Brain pericyte (primary cell): Measurements from ENCODE around the gene MSMO1.
"Not testable (repeated sequence)": the region's sequence is repeated elsewhere in the genome, so short reads cannot be mapped to it uniquely, and the experiment has no call there.

Experiments
- DNase-seq: peaks from one replicate; pipeline ENCODE4 v3.0.0-alpha.2; 2012; ENCODE audit warnings: low read depth, low spot score

The MSMO1 gene

DNA sequence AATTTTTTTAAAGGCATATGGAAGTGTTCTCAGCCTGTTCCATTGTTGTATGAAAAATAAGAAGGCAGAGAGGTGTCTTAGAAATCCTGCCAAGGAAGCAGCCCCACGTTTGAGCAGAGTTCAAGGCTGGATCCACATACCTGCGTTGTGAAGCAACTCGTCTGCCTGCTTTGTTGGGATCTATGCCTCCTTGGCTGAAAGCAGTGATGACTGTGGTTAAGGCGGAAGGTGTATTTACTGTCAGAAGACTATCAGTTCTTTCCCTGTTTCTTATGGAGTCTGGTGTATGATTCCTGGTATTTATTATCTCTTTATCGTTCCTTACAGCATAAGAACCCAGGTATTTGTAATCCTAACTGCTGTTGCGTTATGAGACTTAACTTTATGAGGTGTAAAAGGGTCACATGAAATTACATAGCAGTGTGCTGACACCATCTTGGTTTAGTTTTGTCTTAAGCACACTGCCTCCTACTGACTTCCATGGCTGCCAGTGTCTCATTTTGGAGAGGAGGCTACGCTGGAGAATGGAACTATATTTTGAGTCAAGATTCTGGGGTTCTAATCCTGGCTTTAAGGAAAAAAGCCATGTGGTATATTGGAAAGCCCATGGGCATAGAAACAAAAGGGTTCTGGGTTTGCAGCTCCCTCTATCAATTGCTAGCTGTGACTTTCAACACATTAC, 3.1 kb upstream of the MSMO1 start:
- DNase-seq = no peak

DNA sequence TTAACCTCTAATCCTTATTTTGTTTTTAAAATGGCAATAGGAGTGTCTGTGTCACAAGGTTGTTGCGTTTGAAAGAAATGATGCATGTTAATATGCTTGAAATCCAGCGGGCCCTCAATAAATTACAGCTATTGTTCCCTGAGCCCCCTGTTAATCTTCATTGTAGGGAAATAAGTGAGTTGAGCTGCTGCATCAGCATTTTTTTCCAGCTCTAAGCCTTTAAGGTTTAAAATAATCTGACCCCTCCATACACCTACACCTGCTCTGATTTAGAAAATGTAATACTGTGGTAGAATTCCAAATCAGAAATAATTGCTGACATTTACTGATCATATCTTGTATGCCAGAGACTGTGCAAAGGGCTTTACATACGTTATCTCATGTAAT, 2.6 kb upstream of the MSMO1 start:
- no peak for DNase-seq

DNA sequence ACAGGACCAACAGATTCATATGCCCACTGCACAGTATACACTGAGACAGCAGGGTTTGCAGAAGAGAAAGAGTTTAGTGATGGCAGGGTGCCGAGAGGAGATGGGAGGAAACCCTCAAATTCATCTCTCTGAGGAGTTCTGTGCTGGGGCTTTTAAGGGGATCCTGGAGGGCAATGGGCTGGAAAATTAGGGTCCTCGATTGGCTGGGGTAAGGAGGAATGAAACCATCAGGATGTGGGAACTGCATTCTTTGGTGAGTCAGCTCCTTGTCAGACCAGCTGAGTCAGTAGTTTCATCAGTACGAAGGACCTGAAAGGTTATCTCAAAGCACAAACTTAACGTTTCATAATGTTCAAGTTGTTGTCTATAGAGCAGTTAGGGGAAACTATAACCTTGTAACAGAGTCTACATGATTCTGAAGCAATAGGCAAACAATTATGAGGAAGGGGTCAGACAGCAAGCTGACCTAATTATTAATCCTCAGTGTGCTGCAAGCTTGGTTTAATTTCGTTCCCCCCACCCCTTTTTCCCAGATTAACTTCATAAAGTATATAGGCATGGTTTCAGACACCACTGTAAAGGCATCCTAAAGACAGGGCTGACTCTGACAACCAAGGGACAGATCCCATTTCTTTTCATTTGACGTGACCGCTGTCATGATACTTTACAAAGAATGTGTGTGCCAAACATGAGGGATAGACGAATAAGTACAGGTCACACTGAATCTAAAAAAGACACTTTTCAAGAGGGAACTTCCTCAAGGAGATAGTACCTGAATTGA, 1.5 kb upstream of the MSMO1 start:
- DNase-seq = no peak

DNA sequence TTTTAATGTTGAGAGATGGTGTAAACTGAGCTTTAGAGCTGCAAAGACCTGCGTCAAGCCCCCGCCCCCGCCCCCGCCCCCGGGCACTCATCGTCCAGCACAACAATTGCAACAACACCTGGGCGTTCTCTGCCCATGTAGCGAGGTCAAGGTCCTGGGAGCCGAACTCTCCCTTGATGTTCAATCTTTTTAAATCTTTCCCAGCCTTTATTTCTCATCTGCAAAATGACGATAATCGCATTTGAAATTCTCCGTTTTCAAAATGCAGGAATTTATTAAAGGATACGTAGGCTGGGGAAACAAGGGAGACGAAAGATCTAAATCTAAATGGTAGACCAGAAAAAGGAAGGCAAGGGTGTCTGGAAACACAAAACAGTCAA, 648 bp upstream of the MSMO1 start:
- DNase-seq = no peak

DNA sequence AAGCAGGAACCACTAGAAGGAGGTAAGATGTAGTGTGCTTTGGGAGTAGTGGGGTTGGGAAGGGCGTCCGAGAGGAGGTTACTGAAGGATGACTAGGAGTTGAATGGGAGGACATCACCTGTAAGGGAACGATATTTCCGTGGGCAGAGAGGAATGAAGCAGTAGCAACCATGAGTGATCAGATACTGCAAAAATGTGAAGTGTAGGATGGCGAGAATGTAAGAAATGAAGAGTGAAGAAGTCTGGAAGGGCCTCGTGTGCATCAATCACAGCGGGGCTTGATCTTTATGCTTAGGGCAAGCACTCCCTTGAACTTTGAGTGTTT, 594 bp downstream of the MSMO1 start:
- DNase-seq = no peak

DNA sequence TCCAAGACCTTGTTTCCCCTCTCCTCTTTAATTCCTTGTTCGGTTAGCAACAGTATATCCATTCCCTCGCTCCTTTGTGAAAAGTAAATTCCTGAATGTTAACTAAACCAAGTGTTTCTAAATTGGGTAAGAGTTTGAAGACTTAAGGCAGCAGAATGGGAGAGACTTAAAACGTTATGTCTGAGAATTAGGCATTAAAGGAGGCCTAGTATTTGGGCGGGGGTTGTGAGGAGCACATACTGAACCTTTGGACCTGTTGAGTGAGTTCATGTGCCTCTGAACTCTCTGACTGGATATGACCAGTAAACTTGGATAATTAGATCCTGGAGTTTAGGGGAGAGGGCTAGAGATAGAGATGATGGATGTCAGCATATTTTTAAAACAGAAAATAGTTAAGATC, 1.2 kb downstream of the MSMO1 start:
- no peak for DNase-seq

DNA sequence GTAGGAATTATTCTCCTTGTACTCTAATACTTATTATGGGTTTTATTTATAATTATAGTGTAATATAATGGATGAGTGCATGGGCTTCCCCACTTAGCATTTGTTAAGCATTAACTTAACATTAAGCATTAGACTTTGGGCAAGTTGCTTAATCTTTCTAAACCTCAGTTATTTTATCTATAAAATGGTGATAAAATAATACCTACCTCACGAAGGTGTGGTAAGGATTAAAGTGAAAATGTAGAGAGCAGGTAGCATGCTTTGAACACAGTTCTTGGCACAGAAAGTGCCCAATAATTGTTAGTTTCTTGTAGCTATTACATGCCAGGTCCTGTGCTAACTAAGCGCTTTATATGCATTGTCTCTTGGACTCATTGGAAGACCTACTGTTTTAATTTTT, 2.6 kb downstream of the MSMO1 start:
- DNase-seq = no peak

DNA sequence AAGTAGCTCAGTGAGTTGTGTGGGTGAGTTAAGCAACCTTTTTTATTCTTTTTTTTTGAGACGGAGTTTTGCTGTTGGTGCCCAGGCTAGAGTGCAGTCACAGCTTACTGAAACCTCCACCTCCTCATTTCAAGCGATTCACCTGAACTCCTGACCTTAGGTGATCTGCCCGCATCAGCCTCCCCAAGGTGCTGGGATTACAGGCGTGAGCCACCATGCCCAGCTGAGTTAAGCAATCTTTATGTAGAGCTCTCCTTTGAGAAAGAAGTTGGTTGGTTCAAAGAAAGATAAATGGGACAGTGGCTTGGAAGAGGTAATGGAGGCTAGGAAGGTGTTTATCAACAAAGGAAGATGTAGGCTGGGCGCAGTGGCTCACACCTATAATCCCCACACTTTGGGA, 3.2 kb downstream of the MSMO1 start:
- no peak for DNase-seq

DNA sequence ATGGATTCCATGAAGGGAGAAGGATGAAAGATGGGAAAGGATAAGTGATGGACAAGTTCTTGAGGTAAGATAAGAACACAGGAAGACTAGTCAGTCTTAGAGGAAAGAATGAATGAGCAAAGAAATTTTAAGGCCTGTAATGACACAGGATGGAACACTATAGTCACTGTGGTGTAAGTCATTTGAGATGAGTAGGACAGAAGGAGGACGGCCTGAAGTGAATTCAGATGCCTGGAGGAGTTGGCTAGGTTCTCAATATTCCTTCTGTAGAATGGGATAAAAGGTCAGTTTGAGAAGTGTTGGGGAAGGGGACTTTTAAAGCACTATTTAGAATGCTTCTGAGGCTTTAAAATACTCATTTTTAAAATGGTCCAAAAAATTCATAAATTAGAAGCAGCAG, 3.9 kb downstream of the MSMO1 start:
- DNase-seq = no peak

DNA sequence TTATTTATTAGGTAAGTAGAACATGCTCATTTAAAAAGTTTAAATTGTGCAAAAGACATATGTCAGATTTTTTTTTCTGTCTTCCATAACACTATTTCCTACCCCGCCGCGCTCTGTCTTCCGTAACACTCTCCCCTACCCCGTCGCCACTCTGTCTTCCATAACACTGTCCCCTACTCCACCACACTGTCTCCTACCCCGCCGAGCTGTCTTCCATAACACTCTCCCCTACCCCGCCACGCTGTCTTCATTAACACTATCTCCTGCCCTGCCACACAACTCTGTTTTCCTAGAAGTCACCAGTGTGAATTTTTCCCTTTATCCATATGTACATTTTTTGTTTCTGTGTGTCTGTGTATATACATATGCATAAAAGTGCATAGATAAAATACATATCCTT, 4.4 kb downstream of the MSMO1 start:
- no peak for DNase-seq

DNA sequence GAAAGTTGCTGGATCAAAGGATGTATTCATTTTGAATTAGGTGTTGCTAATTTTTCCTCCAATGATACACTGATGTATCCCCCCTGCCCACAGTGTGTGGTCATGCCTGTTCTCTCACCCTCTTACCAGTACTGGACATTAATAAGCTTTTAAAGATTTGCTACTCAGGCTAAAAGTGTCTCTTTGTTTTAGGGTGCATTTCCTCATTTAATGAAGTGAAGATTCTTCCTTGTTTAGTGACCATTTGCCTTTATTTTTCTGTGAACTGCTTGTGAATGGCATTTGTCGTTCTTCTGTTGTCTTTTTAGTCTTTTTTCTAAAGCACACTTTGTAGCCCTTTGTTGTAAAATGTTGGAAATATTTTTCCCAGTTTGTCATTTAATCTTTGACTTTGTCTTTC, 5.0 kb downstream of the MSMO1 start:
- no peak for DNase-seq

DNA sequence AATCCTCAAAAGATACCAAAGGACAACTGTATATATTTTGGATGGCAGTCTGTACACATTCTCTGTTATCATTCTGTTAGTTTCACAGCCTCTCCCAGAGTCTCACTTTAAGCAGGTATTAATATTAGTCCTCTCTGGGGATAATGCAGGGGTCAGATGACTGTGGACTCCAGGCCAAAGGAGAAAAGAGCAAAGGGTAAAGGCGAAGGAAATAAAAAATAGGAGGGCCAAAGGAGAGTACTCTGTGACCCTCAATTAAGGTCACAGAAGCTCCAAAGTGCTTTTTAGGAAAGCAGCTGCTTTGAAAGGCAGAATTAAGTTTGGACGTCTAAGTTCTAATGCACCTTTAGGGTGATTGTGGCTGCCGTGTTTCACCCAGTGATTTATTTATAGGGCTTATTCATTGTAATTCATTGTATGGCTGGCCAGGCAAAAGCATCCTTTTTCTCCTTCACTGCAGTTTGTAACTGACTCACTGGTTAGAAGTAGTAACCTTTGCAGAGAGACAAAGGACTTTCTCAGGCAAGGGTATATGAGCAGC, 7.8 kb downstream of the MSMO1 start:
- no peak for DNase-seq

DNA sequence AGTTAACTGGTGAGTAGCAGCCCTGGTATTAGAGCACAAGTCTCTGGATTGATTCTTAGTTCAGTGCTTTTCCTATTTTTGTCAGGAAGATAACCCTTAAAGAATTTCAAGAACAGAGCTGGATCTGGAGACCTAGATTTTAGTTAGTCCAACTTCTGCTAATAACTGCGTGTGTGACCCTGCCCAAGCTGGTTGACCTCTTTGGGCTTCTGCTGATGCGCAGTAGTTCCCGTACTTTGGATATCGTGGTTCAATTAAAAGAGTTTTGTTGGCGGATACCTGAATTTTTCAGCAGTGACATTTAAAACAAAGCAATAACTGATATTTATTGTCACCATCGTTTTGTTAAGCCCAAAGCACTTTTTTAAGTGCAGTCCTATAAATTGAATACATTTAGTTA, 9.3 kb downstream of the MSMO1 start:
- no peak for DNase-seq

DNA sequence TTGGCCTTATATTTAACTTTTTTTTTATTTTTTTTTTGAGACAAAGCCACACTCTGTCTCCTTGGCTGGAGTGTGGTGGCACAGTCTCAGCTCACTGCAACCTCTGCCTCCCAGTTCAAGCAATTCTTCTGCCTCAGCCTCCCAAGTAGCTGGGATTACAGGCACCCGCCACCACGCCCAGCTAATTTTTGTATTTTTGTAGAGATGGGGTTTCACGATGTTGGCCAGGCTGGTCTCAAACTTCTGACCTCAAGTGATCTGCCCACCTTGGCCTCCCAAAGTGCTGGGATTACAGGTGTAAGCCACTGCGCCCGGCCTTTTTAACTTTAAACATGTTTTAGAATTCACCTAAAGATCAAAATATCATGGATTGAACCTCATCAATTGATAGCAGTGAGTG, 14.9 kb downstream of the MSMO1 start:
- DNase-seq = not testable (repeated sequence)

DNA sequence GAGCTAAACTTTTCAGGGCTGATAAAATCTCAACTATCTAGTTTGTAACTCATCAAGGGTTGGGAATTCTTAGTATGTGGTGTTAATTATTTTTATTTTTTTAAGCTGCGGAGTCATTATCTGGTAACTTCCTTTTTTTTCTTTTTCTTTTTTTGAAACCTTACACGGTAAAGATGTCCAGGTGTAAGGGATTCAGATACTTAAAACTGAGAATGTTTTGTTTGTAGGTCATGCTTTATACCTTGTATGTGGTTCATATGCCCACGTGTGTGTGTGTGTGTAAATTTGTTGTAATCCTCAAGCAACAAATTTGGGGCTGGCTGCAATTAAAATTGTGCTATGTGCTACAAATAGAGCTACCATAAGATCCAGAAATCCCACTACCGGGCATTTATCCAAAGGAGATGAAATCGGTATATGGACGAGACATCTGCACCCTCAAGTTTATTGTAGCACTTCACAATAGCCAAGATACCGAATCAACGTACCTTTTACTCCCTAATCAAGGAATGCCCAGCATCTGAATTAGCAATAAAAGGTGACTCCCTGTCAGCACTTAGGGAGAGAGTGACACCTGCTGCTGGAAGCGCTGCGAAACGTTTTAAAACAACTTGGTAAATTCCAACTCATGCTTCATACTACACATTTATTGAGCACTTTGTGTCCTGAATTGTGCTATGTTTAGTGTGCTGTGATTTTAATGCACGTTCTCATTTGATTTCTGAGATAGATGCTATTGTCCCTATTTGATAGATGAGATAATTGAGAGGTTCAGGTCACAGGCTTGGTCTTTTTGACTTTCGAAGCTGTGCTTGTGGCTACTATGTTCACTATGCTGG, 16.1 kb downstream of the MSMO1 start:
- no peak for DNase-seq

DNA sequence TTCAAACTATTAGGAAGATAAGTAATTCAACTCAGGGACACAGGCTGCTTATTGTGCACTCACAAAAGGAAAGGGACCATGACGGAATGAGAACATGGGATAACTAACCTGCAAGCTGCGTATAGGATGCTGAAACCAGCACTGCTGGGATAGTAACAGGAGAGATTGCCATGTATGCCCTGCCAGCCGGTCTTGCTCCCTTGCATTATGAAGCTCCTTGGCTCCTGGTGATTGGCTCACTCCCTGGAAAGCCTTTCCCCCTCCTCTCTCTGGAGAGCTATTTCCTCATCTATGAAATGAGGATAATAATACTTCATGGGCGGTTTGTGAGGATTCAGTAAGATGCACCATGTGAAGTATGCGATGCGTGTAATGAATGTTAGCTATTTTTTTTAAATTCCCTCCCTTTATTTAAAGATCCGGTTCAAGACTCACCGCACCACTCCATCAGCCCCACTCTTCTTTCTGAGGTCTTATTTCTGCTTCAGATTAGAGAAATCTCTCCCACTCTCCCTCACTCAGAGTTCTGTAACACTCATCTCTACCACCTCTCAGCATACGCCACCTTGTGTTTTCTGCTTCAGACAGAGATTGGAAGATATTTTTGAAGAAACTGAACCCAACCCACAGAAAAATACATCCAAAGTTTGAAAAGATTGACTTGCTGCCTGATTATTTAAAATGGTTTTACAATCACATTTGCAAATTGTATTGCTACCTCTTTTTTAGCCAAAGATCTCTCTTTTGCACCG, 18.4 kb downstream of the MSMO1 start:
- no peak for DNase-seq

DNA sequence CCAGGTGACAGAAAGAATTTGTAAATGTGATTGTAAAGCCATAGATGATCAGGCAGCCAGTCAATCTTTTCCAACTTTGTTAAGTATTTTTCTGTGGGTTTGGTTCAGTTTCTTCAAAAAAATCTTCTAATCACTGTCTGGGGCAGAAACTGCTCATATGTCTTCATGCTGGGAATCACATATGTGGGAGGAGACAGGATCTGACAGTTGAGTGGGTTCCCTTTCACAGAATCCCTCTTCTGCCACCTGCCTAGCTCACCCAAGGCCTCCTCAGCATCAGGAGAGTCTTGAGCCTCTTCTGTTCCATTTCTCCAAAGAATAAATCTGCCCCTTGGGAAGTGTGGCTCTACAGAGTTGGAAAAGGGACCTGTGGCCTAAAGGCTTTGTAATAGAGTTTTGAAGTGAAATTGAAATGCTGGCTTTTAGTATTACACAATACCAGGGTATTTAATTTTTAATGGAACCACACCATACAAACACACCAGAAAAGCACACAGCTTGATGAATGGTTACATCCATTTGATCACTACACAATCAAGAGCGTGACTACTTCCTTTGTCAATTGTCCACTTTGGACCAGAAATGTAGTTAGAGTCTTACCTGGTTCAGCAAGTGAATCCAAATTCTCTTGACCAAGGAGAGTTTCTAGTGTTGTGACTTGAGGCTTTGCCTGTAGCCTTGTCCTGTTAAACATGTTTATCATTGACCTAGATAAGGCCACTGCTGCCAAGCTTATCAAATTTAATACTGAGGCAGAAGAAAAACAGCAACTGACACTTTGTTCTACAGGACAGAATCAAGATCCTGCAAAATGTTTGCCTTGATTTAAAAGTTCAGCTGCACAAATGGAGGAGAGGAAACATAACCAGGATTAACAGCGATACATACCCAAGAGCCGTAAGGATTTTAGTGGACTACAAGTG, 20.4 kb downstream of the MSMO1 start:
- DNase-seq = no peak

DNA sequence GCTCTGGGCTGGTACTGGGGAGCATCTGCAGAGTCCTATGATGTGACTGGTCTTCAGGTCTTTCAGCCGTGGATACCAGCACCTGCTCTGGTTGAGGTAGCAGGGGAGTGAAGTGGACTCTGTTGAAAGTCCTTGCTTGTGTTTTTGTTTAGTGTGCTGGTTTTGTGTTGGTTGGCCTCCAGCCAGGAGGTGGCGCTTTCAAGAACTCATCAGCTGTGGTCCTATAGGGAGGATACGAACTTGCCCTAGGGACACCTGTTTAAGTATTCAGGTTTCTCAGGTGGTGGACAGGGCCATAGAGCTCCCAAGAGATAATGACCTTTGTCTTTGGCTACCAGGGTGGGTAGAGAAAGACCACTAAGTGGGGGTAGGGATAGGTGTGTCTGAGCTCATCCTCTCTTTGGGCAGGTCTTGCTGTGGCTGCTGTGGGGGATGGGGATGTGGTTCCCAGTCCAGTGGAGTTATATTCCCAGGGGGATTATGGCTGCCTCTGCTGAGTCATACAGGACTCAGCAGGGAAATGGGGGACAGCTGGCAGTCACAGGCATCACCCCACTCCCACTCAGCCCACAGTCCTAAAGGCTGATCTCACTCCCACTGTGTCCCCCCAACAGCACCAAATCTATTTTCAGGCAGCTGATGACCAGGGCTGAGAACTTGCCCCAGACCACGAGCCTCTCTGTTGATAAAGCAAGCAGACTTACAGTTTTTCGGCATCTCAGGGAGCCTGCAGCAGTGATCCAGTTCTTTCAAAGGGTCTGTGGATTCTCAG, 24.1 kb downstream of the MSMO1 start:
- DNase-seq = no peak

DNA sequence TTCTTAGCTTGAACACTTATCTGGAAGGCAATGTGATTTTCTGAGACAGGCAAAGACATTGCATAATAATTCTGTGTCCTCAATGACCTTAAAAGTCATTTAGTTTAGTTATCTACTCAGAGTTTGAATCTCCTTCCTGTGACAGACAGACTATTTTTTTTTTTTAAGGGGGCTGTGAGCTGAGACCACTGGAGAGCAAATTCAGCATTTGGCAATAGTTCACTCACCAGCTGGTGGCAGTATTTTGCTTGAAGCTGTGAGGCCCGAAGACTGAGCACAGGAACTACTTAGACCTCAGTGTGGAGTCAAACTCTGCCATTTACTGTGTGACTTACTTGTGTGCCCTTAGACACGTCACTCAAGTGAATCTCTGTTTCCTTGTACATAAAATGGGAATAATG, 28.4 kb downstream of the MSMO1 start:
- DNase-seq = no peak

DNA sequence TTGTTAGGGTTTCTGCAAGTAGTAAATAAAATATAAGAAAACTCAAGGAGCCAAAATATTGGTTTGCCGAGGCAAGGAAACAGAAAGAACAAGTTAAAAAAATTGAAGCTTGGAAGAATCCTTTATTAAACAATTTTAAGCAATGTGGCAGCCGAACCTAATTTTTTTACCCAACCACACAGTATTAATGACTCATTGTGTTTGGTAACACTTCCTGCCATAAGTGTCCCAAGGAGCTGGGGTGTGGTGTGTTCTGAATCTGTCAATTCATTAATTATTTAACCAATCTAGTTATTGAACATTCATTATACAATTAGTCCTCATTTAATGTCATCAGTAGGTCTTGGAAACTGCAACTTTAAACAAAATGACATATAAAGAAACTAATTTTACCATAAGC, 32.0 kb downstream of the MSMO1 start:
- DNase-seq = no peak
